ENCODE measurements around the gene SNED1.

The SNED1 gene

DNA sequence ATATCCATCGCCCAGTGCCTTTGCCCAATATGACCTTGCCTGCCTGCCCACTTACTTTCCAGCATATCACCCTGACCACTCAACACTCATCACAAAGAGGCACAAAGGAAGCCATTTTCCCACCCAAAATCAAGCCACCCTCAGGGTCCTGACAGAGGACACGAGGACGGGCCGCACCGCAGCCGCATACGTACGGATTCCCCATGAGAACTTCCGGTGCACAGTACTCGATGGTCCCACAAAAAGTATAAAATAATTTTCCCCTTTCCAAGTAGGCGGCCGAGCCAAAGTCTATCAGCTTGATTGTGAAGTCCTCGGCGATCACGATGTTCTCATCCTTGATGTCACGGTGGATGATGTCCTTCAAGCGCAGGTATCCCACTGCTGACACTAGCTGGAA lies 113.6 kb downstream of the SNED1 start:
- DNase-seq = no peak

DNA sequence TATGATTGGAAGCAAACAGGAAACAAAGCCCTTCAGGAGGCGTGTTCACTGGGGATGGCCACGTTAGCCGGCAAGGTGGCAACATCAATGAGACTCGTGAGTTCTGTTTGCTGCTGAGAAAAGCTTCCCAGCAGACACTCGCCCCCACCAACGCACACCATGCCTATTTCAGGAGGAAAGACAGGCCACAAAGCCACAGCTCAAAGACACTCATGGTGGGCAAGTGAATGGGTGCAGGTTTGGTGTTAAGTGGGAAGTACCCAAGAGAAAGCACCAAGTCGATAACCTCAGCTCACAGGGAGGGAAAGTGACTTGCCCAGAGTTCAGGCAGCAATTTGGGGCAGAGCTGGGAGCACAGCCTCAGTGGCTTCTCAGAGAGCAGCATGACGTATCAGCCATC lies 114.2 kb downstream of the SNED1 start:
- DNase-seq = no peak

- no peak for DNase-seq
Measured at GRCh38 chr2:241114836-241115235, 116.4 kb downstream of the SNED1 start.

- DNase-seq = no peak
Measured at GRCh38 chr2:241115361-241115760, 116.9 kb downstream of the SNED1 start.

DNA sequence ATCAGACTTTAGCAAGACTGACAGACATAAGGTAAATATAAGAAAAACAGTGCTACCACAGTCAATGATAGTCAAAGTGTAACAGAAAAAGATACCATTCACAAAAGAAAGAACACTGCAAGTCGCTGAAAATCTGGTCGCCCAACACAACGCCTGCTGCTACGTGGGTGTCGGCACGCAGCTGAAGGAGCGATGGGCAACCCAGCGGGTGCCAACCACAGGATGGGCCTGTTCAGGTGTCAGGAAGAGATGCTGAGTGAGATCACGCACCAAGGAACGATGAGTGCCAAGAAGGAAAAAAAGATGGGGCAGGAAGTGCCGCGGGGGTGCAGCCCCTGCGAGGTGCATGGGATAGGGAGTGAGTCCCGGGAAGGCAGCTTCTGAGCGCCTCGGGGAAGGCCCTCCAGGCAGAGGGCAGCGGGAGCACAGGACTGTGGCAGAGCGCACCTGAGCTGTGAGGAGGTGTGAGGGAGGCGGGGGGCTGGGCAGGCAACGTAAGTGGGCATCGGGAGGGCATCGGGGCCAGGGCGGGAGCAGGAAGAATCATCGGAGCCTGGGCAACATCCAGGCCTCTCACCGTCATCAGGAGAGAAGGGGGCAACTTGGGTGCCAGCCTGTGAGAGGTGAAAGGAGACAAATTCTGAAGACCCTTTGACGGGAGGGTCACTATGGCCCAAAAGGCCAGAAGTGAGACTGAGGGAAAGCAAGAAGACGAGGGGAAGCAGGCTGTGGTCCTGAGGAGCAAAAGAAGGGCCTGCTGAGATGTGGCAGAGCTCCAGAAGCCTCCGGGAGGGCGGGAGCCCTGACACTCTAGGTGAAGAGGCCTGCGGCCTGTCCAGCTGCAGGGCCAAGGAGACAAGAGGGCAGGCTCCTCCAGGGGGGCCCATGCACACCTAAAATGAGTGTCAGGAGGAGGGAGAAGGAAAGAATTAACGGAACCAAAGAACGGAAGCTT lies 118.5 kb downstream of the SNED1 start:
- DNase-seq = no peak

DNA sequence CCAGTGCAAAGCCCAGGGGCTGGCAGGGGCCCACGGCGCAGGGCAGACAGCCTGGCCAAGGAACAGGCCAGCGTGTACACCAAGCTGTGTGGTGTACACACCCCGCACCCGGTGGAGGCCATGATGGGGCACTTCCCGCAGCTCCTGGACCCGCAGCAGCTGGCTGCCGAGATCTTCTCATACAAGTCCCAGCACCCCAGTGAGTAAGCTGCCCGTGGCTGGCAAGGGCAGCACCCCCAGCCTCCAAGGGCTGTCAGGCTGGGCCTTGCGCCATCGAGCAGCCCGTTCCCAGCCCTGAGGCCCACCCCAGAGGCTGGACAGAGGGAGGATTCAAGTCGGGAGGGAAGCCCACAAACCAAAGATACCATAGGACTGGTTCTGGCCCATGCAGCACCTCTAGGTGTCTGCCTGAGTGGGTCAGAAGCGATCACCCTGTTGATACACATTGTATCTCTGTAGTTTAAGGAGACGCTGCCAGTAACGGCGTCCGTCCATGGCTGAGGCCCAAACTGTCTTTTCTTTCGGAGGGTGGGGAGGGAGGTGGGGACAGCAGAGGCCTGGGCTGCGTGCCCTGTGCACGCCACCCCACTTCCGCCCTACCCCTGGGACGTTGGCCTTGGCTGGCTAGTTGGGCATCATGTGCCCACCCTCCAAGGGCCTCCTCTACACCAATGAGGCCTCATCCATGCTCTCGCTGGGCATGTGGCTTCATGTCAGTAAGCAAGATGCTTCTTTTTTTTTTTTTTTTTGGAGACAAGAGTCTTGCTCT lies 120.5 kb downstream of the SNED1 start:
- DNase-seq = no peak

- no peak for DNase-seq
Measured at GRCh38 chr2:241120440-241120839, 122.0 kb downstream of the SNED1 start.

DNA sequence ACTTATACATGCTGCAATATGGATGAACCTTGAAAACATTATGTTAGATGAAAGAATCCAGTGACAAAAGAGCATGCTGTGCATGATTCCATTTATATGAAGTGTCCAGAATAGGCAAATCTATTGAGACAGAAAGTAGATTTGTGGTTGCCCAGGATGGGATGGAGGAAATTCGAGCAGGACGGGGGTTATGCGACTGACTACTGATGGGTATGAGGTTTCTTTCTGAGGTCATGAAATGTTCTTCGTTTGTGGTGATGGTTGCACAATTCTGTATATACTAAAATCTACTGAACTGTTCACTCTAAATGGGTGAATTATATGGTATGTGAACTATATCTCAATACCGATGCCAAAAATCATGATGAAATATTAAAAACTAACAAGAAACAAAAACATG lies 122.6 kb downstream of the SNED1 start:
- DNase-seq = no peak

DNA sequence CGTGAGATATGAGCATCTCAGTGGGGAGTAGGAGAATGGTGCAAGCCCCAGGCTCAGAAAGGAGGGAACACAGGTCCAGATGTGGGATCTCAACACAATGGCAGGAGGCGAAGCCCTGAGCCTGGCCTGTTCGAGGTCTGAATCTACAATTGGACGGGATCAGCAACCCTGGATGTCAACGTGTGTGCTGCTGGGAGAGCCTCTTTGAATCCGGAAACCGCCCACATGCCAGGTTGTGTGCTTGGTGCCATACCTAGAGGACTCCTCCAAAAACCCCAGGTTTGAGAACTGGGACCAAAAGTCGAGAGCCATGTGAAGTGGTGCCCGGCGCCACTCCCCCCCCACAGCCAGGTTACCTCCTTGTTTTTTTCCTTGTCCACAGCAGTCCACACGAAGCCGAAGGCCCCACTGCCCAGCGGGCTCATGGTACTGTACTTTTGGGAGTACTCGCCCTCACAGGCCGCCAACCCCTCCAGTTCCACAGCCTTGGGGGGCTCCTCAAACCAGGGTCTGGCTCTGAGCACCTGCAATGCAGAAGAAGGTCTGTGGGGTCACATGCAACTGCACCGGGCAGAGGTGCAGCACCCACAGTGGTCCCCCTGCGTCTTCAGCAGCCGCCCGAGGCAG lies 124.1 kb downstream of the SNED1 start:
- no peak for DNase-seq

GRCh38 chr2:241123816-241124536 lies 125.6 kb downstream of the SNED1 start:
- no peak for DNase-seq

GRCh38 chr2:241125626-241126025 lies 127.2 kb downstream of the SNED1 start:
- DNase-seq = no peak

DNA sequence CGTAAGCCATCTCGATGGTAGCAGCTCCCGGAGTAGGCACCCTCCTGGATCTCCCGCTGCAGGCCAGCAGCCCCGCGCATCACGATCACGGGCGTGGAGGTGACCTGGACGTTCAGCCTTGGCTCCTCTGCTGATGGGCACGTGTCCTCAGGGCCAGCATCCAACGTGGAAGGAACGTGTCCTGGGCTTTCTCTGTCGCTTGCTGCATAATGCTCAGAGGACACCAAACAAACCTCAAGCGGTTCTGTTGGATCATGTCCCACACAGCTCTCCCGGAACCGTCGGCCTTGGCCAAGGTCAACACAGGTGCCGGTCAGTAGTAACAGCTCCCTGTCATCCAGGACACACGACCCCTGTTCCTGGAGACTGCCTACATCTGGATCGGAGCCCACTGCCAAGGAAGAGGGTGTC lies 127.8 kb downstream of the SNED1 start:
- DNase-seq = no peak

GRCh38 chr2:241126771-241127202 lies 128.4 kb downstream of the SNED1 start:
- DNase-seq = no peak

DNA sequence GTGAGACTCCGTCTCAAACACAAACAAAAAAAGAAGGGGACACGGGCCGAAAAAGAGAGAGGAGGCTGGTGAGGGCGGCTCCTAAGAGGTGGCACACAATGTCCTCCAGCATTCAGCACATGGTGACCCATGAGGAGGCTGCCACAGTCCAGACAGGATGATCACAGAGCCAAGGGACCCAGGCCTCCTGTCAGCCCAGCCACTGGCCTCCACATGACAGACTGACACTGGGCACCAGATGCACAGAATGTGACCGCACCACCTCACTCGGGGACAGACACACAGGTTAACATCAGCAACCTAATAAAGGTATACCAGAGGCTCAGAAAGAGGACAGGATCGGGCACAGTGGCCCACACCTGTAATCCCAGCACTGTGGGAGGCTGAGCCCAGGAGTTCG lies 129.8 kb downstream of the SNED1 start:
- DNase-seq = no peak

GRCh38 chr2:241129086-241129871 lies 130.9 kb downstream of the SNED1 start:
- DNase-seq = no peak

DNA sequence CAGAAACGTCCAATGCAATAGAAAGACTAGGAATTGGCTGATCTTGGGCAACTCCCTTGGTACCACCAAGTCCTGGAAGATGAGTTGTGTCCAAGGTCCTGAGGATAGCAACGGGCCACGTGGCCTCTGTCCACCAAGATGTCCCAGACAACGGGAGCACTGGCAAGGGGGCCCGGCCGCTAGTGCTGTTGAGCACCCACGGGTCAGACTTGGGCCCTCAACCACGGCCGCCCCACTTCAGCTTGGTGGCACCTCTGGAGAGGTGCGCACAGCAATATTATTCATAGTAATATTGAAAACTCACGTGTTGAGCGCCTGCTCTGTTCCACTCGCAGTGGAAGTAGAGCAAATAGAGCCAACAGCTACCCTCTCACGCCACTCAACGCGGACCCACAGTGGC lies 131.9 kb downstream of the SNED1 start:
- DNase-seq = no peak

- no peak for DNase-seq
Measured at GRCh38 chr2:241131531-241131930, 133.1 kb downstream of the SNED1 start.

DNA sequence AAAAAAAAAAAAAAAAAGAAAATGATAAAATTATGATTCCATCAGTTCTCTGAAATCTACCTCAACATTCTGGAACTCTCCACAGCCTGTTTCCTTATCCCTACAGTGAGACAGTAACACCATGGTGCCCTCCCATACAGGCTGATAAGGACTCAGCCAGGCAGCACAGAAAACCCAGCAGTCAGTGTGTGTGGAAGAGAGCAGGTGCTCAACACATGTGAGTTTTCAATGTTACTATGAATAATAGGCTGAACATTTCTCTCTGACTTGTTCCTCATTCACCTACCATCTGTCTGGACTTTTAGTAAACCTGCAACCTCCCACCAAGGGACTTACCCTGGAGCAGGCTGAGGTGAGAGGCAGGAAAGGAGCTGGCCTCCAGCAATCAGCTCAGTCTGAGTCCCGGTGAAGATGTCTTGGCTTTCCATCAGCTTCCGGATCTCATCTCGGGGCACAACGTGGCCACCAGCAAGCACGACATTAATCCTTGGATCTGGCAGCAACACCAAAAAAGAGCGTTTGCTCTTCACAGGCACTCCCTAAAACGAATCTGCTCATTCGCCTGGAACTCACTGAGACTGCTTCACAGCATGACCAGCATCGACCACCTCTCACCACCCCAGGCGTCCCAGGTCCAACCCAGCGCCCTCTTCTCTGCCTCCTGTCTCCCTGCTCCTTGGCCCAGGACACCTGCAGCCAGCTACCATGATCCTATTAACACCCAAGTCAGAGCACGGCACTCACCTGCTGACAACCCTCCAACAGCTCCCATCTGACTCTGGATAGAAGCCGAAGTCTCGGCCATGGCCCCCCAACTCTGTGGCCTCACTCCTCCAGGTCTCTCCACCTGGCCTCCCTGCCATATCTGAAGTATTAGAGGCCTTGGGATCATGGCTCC lies 134.4 kb downstream of the SNED1 start:
- no peak for DNase-seq

DNA sequence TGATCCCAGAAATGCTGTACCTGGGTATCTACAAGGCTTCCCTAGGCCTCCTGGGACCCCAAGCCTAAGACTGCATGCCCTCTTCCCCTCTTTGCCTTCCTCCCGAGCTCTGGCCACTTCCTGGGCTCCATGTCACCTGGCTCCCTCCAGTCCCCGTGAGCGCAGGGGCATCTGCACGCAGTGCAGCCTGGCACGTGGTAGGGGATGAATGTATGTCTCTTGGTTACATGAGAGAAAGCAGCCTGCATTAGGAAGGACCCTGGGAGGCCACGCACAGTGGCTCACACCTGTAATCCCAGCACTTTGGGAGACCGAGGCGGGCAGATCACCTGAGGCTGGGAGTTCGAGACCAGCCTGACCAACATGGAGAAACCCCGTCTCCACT lies 135.0 kb downstream of the SNED1 start:
- DNase-seq = no peak

DNA sequence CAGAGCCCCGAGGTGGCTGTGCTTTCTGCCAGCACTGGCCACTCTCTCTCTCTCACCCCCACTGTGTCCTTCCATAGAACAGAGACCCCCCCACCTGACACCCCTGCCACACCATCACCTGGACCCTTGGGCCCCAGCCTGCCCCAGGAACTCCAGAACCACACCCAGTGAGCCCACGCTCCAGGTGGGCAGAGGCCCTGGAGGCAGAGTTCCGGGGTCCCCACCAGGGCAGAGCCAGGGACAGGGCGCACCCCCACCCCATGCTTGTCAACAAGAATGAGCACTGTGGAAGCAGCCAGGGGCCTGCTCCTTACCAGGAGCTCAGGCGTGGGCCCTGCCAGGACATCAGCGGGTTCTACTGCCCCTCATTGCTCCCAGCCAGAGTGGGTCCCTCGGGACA lies 136.3 kb downstream of the SNED1 start:
- DNase-seq = no peak

DNA sequence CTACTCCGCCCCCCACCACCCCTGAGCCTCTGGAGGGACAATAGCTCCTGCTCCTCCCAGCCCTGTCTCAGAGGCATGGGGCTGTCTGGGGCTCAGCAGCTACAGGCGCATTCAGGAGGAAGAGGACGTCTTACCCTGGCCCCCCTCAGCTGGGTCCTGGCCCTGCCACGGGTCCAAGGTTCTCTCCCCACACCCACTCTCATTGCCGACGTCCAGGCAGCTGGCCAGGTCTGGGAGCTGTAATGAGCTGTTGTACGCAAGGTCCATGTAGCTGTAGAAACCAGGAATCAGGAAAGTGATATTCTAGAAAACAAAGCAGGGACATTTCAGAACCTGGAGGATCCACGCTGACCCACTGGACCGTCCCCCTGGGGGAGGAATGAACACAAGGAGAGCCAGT lies 137.3 kb downstream of the SNED1 start:
- DNase-seq = no peak
